ENCODE measurements around the gene STK16.

STK16 gene

GRCh38 chr2:219207134-219207883 lies 38.0 kb upstream of the STK16 start:
- Histone ChIP-seq H3K27me3 (ENCODE audit: control insufficient read depth, insufficient read depth, low read length) (no peaks in the 10 kb centered on the region), H3K4me3 (ENCODE audit: low read length) (peak overlapping the region; percentile 71), H3K9ac (ENCODE audit: low read length) (peak overlapping the region; percentile 10), H3K9me3 (ENCODE audit: control insufficient read depth, low read depth, low read length) (no peaks in the 10 kb centered on the region), H3K36me3 (ENCODE audit: control insufficient read depth, low read depth, low read length) (peaks cover 26% of the 10 kb centered on the region), H3K27ac (ENCODE audit: low read length) (no peak overlapping the region), H3K4me1 (ENCODE audit: control insufficient read depth, low read depth, low read length) (peaks cover 3% of the 10 kb centered on the region)

GRCh38 chr2:219207884-219208740 lies 37.2 kb upstream of the STK16 start:
- Histone ChIP-seq H3K9me3 (ENCODE audit: control insufficient read depth, low read depth, low read length) (no peaks in the 10 kb centered on the region), H3K4me3 (ENCODE audit: low read length) (no peak overlapping the region), H3K27ac (ENCODE audit: low read length) (no peak overlapping the region), H3K36me3 (ENCODE audit: control insufficient read depth, low read depth, low read length) (peaks cover 30% of the 10 kb centered on the region), H3K27me3 (ENCODE audit: control insufficient read depth, insufficient read depth, low read length) (no peaks in the 10 kb centered on the region), H3K4me1 (ENCODE audit: control insufficient read depth, low read depth, low read length) (peaks cover 3% of the 10 kb centered on the region), H3K9ac (ENCODE audit: low read length) (no peak overlapping the region)

- Histone ChIP-seq H3K4me1 (ENCODE audit: control insufficient read depth, low read depth, low read length) (peaks cover 3% of the 10 kb centered on the region), H3K36me3 (ENCODE audit: control insufficient read depth, low read depth, low read length) (peaks cover 43% of the 10 kb centered on the region), H3K9ac (ENCODE audit: low read length) (no peak overlapping the region), H3K4me3 (ENCODE audit: low read length) (no peak overlapping the region), H3K9me3 (ENCODE audit: control insufficient read depth, low read depth, low read length) (no peaks in the 10 kb centered on the region), H3K27me3 (ENCODE audit: control insufficient read depth, insufficient read depth, low read length) (no peaks in the 10 kb centered on the region), H3K27ac (ENCODE audit: low read length) (no peak overlapping the region)
Observed at GRCh38 chr2:219209236-219210195, 35.8 kb upstream of the STK16 start.

- peaks cover 51% of the 10 kb centered on the region for H3K36me3 ChIP-seq (ENCODE audit: control insufficient read depth, low read depth, low read length)
- H3K4me1 ChIP-seq (ENCODE audit: control insufficient read depth, low read depth, low read length), result peaks cover 3% of the 10 kb centered on the region
- no peaks in the 10 kb centered on the region for H3K9me3 ChIP-seq (ENCODE audit: control insufficient read depth, low read depth, low read length)
- no peaks in the 10 kb centered on the region for H3K27me3 ChIP-seq (ENCODE audit: control insufficient read depth, insufficient read depth, low read length)
- H3K4me3 ChIP-seq (ENCODE audit: low read length), result no peak overlapping the region
- H3K9ac ChIP-seq (ENCODE audit: low read length), result no peak overlapping the region
- no peak overlapping the region for H3K27ac ChIP-seq (ENCODE audit: low read length)
Observed at GRCh38 chr2:219210196-219210885, 34.9 kb upstream of the STK16 start.

GRCh38 chr2:219210886-219211362 lies 34.4 kb upstream of the STK16 start:
- H3K27me3 ChIP-seq (ENCODE audit: control insufficient read depth, insufficient read depth, low read length), result no peaks in the 10 kb centered on the region
- no peaks in the 10 kb centered on the region for H3K9me3 ChIP-seq (ENCODE audit: control insufficient read depth, low read depth, low read length)
- H3K4me1 ChIP-seq (ENCODE audit: control insufficient read depth, low read depth, low read length), result peaks cover 3% of the 10 kb centered on the region
- no peak overlapping the region for H3K4me3 ChIP-seq (ENCODE audit: low read length)
- peaks cover 51% of the 10 kb centered on the region for H3K36me3 ChIP-seq (ENCODE audit: control insufficient read depth, low read depth, low read length)
- no peak overlapping the region for H3K27ac ChIP-seq (ENCODE audit: low read length)
- no peak overlapping the region for H3K9ac ChIP-seq (ENCODE audit: low read length)

GRCh38 chr2:219213026-219213415 lies 32.3 kb upstream of the STK16 start:
- H3K9me3 ChIP-seq (ENCODE audit: control insufficient read depth, low read depth, low read length), result no peaks in the 10 kb centered on the region
- no peaks in the 10 kb centered on the region for H3K27me3 ChIP-seq (ENCODE audit: control insufficient read depth, insufficient read depth, low read length)
- no peak overlapping the region for H3K9ac ChIP-seq (ENCODE audit: low read length)
- no peaks in the 10 kb centered on the region for H3K4me1 ChIP-seq (ENCODE audit: control insufficient read depth, low read depth, low read length)
- H3K36me3 ChIP-seq (ENCODE audit: control insufficient read depth, low read depth, low read length), result peaks cover 51% of the 10 kb centered on the region
- no peak overlapping the region for H3K4me3 ChIP-seq (ENCODE audit: low read length)
- H3K27ac ChIP-seq (ENCODE audit: low read length), result no peak overlapping the region

- H3K27me3 ChIP-seq (ENCODE audit: control insufficient read depth, insufficient read depth, low read length), result no peaks in the 10 kb centered on the region
- no peaks in the 10 kb centered on the region for H3K9me3 ChIP-seq (ENCODE audit: control insufficient read depth, low read depth, low read length)
- H3K27ac ChIP-seq (ENCODE audit: low read length), result no peak overlapping the region
- H3K4me3 ChIP-seq (ENCODE audit: low read length), result no peak overlapping the region
- peaks cover 48% of the 10 kb centered on the region for H3K36me3 ChIP-seq (ENCODE audit: control insufficient read depth, low read depth, low read length)
- no peaks in the 10 kb centered on the region for H3K4me1 ChIP-seq (ENCODE audit: control insufficient read depth, low read depth, low read length)
- no peak overlapping the region for H3K9ac ChIP-seq (ENCODE audit: low read length)
Observed at GRCh38 chr2:219213486-219214071, 31.7 kb upstream of the STK16 start.

- Histone ChIP-seq H3K4me1 (ENCODE audit: control insufficient read depth, low read depth, low read length) (peaks cover 2% of the 10 kb centered on the region), H3K9me3 (ENCODE audit: control insufficient read depth, low read depth, low read length) (no peaks in the 10 kb centered on the region), H3K27ac (ENCODE audit: low read length) (no peak overlapping the region), H3K36me3 (ENCODE audit: control insufficient read depth, low read depth, low read length) (peaks cover 42% of the 10 kb centered on the region), H3K27me3 (ENCODE audit: control insufficient read depth, insufficient read depth, low read length) (no peaks in the 10 kb centered on the region), H3K9ac (ENCODE audit: low read length) (no peak overlapping the region), H3K4me3 (ENCODE audit: low read length) (no peak overlapping the region)
Observed at GRCh38 chr2:219214141-219214540, 31.1 kb upstream of the STK16 start.

- no peak overlapping the region for H3K4me3 ChIP-seq (ENCODE audit: low read length)
- H3K9me3 ChIP-seq (ENCODE audit: control insufficient read depth, low read depth, low read length), result no peaks in the 10 kb centered on the region
- no peak overlapping the region for H3K27ac ChIP-seq (ENCODE audit: low read length)
- no peaks in the 10 kb centered on the region for H3K27me3 ChIP-seq (ENCODE audit: control insufficient read depth, insufficient read depth, low read length)
- peaks cover 39% of the 10 kb centered on the region for H3K36me3 ChIP-seq (ENCODE audit: control insufficient read depth, low read depth, low read length)
- no peak overlapping the region for H3K9ac ChIP-seq (ENCODE audit: low read length)
- peaks cover 6% of the 10 kb centered on the region for H3K4me1 ChIP-seq (ENCODE audit: control insufficient read depth, low read depth, low read length)
Observed at GRCh38 chr2:219214786-219215185, 30.5 kb upstream of the STK16 start.

GRCh38 chr2:219215871-219216534 lies 29.3 kb upstream of the STK16 start:
- peaks cover 27% of the 10 kb centered on the region for H3K36me3 ChIP-seq (ENCODE audit: control insufficient read depth, low read depth, low read length)
- H3K27me3 ChIP-seq (ENCODE audit: control insufficient read depth, insufficient read depth, low read length), result no peaks in the 10 kb centered on the region
- H3K4me3 ChIP-seq (ENCODE audit: low read length), result no peak overlapping the region
- peaks cover 6% of the 10 kb centered on the region for H3K4me1 ChIP-seq (ENCODE audit: control insufficient read depth, low read depth, low read length)
- H3K9me3 ChIP-seq (ENCODE audit: control insufficient read depth, low read depth, low read length), result no peaks in the 10 kb centered on the region
- no peak overlapping the region for H3K27ac ChIP-seq (ENCODE audit: low read length)
- H3K9ac ChIP-seq (ENCODE audit: low read length), result no peak overlapping the region
